PC-9 (cell line): ENCODE results near the gene WDR88.

Source experiments
- CTCF ChIP-seq: fragments of 200-600 bp; sonication (generic); conservative IDR thresholded peaks from 2 replicates; pipeline ENCODE4 v1.6.1; 2017; ENCODE audit warnings: mixed run types, antibody characterized with exemption, mild to moderate bottlenecking, moderate library complexity
- EZH2 ChIP-seq: fragments of 200-600 bp; sonication (generic); IDR thresholded peaks from 2 replicates; pipeline ENCODE4 v1.8.0; 2017; ENCODE audit warnings: antibody characterized with exemption, low read depth

DNA sequence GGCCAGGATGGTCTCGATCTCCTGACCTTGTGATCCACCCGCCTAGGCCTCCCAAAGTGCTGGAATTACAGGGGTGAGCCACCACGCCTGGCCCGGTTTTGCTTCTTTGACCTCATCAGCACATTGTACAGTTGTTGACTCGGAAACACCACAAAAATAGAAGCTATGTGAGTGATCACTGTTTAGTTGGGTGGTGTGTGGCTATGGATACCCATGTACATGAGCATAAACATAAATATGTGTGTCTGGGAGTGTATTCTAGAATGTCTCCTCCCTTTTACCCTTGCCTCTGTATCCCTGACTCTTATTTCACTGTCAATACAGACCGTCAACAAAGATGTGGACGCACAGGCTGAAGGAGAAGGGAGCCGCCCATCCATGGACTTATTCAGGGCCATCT is 14.4 kb upstream of the WDR88 start:
- TF ChIP-seq CTCF (no peak), EZH2 (no peak)
